DND-41 (cell line): ENCODE results near the gene ZNF808.

Source experiments
- EZH2 ChIP-seq: IDR thresholded peaks from 3 replicates; pipeline ENCODE4 v1.6.1; 2012; ENCODE audit warnings: borderline replicate concordance, low read depth, mild to moderate bottlenecking, moderate library complexity, low read length, inconsistent platforms; ENCODE audit not compliant: severe bottlenecking
- TF ChIP-seq, protein P1 (sequence below): IDR thresholded peaks from 2 replicates; pipeline ENCODE4 v1.5.1; 2012; ENCODE audit warnings: borderline replicate concordance, low read length, moderate library complexity, mild to moderate bottlenecking; ENCODE audit not compliant: poor library complexity, severe bottlenecking; ENCODE audit errors: extremely low read depth

- TF ChIP-seq, protein P1, sequence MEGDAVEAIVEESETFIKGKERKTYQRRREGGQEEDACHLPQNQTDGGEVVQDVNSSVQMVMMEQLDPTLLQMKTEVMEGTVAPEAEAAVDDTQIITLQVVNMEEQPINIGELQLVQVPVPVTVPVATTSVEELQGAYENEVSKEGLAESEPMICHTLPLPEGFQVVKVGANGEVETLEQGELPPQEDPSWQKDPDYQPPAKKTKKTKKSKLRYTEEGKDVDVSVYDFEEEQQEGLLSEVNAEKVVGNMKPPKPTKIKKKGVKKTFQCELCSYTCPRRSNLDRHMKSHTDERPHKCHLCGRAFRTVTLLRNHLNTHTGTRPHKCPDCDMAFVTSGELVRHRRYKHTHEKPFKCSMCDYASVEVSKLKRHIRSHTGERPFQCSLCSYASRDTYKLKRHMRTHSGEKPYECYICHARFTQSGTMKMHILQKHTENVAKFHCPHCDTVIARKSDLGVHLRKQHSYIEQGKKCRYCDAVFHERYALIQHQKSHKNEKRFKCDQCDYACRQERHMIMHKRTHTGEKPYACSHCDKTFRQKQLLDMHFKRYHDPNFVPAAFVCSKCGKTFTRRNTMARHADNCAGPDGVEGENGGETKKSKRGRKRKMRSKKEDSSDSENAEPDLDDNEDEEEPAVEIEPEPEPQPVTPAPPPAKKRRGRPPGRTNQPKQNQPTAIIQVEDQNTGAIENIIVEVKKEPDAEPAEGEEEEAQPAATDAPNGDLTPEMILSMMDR = peak; percentile 17
- no peak for TF ChIP-seq EZH2
Measured at GRCh38 chr19:52492201-52492993, 35.1 kb upstream of the ZNF808 start.
